HEK293 (cell line): ENCODE data around the gene L3MBTL4.

ENCODE experiments used
- CTCF ChIP-seq: fragments of 450-650 bp; formaldehyde crosslinking; IDR thresholded peaks from 2 replicates; pipeline ENCODE4 v1.5.1; 2016; ENCODE audit warnings: missing biosample characterization, missing genetic modification characterization
- KLF16 ChIP-seq: fragments of 450-650 bp; formaldehyde crosslinking; IDR thresholded peaks from 2 replicates; pipeline ENCODE4 v1.5.1; 2017; ENCODE audit warnings: missing biosample characterization, missing genetic modification characterization
- TCF7L2 ChIP-seq: IDR thresholded peaks from 2 replicates; pipeline ENCODE4 v1.6.1; 2011; ENCODE audit warnings: low read depth, mild to moderate bottlenecking, inconsistent platforms, low read length, moderate library complexity, borderline replicate concordance
- ZFP3 ChIP-seq: fragments of 450-650 bp; formaldehyde crosslinking; IDR thresholded peaks from 2 replicates; pipeline ENCODE4 v1.5.1; 2016; ENCODE audit warnings: low read depth, missing biosample characterization, missing genetic modification characterization
- ZNF133 ChIP-seq: fragments of 450-650 bp; formaldehyde crosslinking; IDR thresholded peaks from 2 replicates; pipeline ENCODE4 v1.5.1; 2016; ENCODE audit warnings: missing biosample characterization, missing genetic modification characterization
- ZNF366 ChIP-seq: fragments of 450-650 bp; formaldehyde crosslinking; conservative IDR thresholded peaks from 2 replicates; pipeline ENCODE4 v1.5.1; 2016; ENCODE audit warnings: missing biosample characterization, missing genetic modification characterization
- ZNF449 ChIP-seq: fragments of 450-650 bp; formaldehyde crosslinking; IDR thresholded peaks from 2 replicates; pipeline ENCODE4 v1.5.1; 2017; ENCODE audit warnings: missing biosample characterization, mild to moderate bottlenecking, missing genetic modification characterization, moderate library complexity
- ZNF518A ChIP-seq: fragments of 450-650 bp; formaldehyde crosslinking; conservative IDR thresholded peaks from 2 replicates; pipeline ENCODE4 v1.5.1; 2016; ENCODE audit warnings: low read depth, missing biosample characterization, missing genetic modification characterization
- ZSCAN18 ChIP-seq: fragments of 450-650 bp; formaldehyde crosslinking; IDR thresholded peaks from 2 replicates; pipeline ENCODE4 v1.5.1; 2016; ENCODE audit warnings: missing biosample characterization, missing genetic modification characterization

GRCh38 chr18:6018671-6019070, 396.0 kb downstream of the L3MBTL4 start:
- no peak for TF ChIP-seq KLF16 (tag by site-specific recombination)
- no peak for TF ChIP-seq TCF7L2
- TF ChIP-seq CTCF: no peak
- TF ChIP-seq ZFP3 (tag by site-specific recombination): no peak
- no peak for TF ChIP-seq ZSCAN18
- TF ChIP-seq ZNF133 (tag by site-specific recombination): no peak
- TF ChIP-seq ZNF518A: no peak
- no peak for TF ChIP-seq ZNF366
- TF ChIP-seq ZNF449 (tag by site-specific recombination): no peak
